GM19351 (cell line): ENCODE measurements around the gene TRIM62.

Experiments used
- ATAC-seq: cut with Tn5 transposase; IDR thresholded peaks from one replicate; pipeline ENCODE4 v1.9.1; 2021; ENCODE audit warnings: mild to moderate bottlenecking, moderate library complexity; ENCODE audit not compliant: unreplicated experiment

TRIM62 gene

GRCh38 chr1:33181921-33182341 is at the start of gene TRIM62:
Gene TRIM62 (minus strand): TSS chr1:33182043. CDS start chr1:33181432, 611 bp downstream.
- ATAC-seq, result no peak

GRCh38 chr1:33231166-33231565 is 49.3 kb upstream of the TRIM62 start:
- ATAC-seq, result no peak

- no peak for ATAC-seq
Measured at GRCh38 chr1:33228935-33229487, 47.2 kb upstream of the TRIM62 start.

GRCh38 chr1:33225586-33225985 is 43.7 kb upstream of the TRIM62 start:
- no peak for ATAC-seq

GRCh38 chr1:33224166-33224707 is 42.4 kb upstream of the TRIM62 start:
- ATAC-seq, result no peak

GRCh38 chr1:33222381-33222780 is 40.5 kb upstream of the TRIM62 start:
- ATAC-seq, result no peak

GRCh38 chr1:33221385-33221758 is 39.5 kb upstream of the TRIM62 start:
- ATAC-seq, result no peak

- no peak for ATAC-seq
Measured at GRCh38 chr1:33220676-33221384, 39.0 kb upstream of the TRIM62 start.

GRCh38 chr1:33219886-33220661 is 38.2 kb upstream of the TRIM62 start:
- no peak for ATAC-seq

GRCh38 chr1:33211972-33212371 is 30.1 kb upstream of the TRIM62 start:
- no peak for ATAC-seq

GRCh38 chr1:33206340-33206739 is 24.5 kb upstream of the TRIM62 start:
- ATAC-seq, result no peak

- ATAC-seq, result no peak
Measured at GRCh38 chr1:33195556-33195955, 13.7 kb upstream of the TRIM62 start.

GRCh38 chr1:33191731-33192275 is 10.0 kb upstream of the TRIM62 start:
- ATAC-seq, result no peak

- no peak for ATAC-seq
Measured at GRCh38 chr1:33190701-33191100, 8.9 kb upstream of the TRIM62 start.

GRCh38 chr1:33188572-33189275 is 6.9 kb upstream of the TRIM62 start:
- ATAC-seq, result no peak

GRCh38 chr1:33186936-33187335 is 5.1 kb upstream of the TRIM62 start:
- ATAC-seq, result no peak

- no peak for ATAC-seq
Measured at GRCh38 chr1:33185541-33185940, 3.7 kb upstream of the TRIM62 start.

GRCh38 chr1:33183306-33183705 is 1.5 kb upstream of the TRIM62 start:
- no peak for ATAC-seq

- no peak for ATAC-seq
Measured at GRCh38 chr1:33182896-33183295, 1.1 kb upstream of the TRIM62 start.

- no peak for ATAC-seq
Measured at GRCh38 chr1:33182401-33182841, 578 bp upstream of the TRIM62 start.
